Upper lobe of left lung (tissue), 4 donors: ENCODE measurements around the gene ST6GALNAC3.

Experiments used
- CTCF ChIP-seq, 6 experiments: fragments of 450-650 bp in 4 of 6; fragments of 200-600 bp in 2 of 6; sonication (generic) in 2 of 6; IDR thresholded peaks; one replicate each; pipeline ENCODE4 v1.5.1; 2016 to 2019; ENCODE audit warnings: antibody characterized with exemption in 6 of 6
- EP300 ChIP-seq, 4 donors: sonication (generic); formaldehyde crosslinking; IDR thresholded peaks; one replicate each; pipeline ENCODE4 v1.5.1; 2017; ENCODE audit warnings: antibody characterized with exemption in 4 of 4, control low read depth in 2 of 4

GRCh38 chr1:76541618-76542017 is 467.1 kb downstream of the ST6GALNAC3 start:
- TF ChIP-seq CTCF (IDR thresholded peaks at IDR 0.05) (no peak), EP300 (IDR thresholded peaks at IDR 0.05) (no peak)
